Parathyroid adenoma (tissue), 2 donors: Measurements from ENCODE around the gene RTN4.
"Not testable (repeated sequence)": the region's sequence is repeated elsewhere in the genome, so short reads cannot be mapped to it uniquely, and the experiment has no call there.

ENCODE experiments used
- H2AFZ ChIP-seq: fragments of 300-600 bp; sonication (generic); one replicate; pipeline ENCODE4 v1.7.0; 2017; ENCODE audit warnings: antibody characterized with exemption, mild to moderate bottlenecking
- H3K27ac ChIP-seq: fragments of 300-600 bp; sonication (generic); one replicate; pipeline ENCODE4 v1.7.0; 2017
- H3K27me3 ChIP-seq: fragments of 300-600 bp; sonication (generic); one replicate; pipeline ENCODE4 v1.7.0; 2017; ENCODE audit warnings: low read length; ENCODE audit not compliant: control insufficient read depth, insufficient read depth
- H3K36me3 ChIP-seq: fragments of 300-600 bp; sonication (generic); one replicate; pipeline ENCODE4 v1.7.0; 2017; ENCODE audit warnings: low read length; ENCODE audit not compliant: control insufficient read depth, insufficient read depth
- H3K4me1 ChIP-seq: fragments of 300-600 bp; sonication (generic); one replicate; pipeline ENCODE4 v1.7.0; 2017; ENCODE audit warnings: control low read depth
- H3K4me2 ChIP-seq: fragments of 300-600 bp; sonication (generic); one replicate; pipeline ENCODE4 v1.7.0; 2017; ENCODE audit warnings: low read length
- H3K4me3 ChIP-seq: fragments of 300-600 bp; sonication (generic); one replicate; pipeline ENCODE4 v1.7.0; 2017; ENCODE audit warnings: low read depth, low read length
- H3K79me2 ChIP-seq: fragments of 300-600 bp; sonication (generic); one replicate; pipeline ENCODE4 v1.7.0; 2017; ENCODE audit warnings: control low read depth
- H3K9ac ChIP-seq: fragments of 300-600 bp; sonication (generic); one replicate; pipeline ENCODE4 v1.7.0; 2017; ENCODE audit warnings: mild to moderate bottlenecking
- H3K9me3 ChIP-seq: fragments of 300-600 bp; sonication (generic); one replicate; pipeline ENCODE4 v1.7.0; 2017; ENCODE audit warnings: low read length; ENCODE audit not compliant: control insufficient read depth
- TF ChIP-seq, protein P1 (sequence below): fragments of 300-600 bp; sonication (generic); IDR thresholded peaks from one replicate; pipeline ENCODE4 v1.7.0; 2017; ENCODE audit warnings: antibody characterized with exemption, mild to moderate bottlenecking
- donor health status: primary hyperparathyroidism.

Gene RTN4

DNA sequence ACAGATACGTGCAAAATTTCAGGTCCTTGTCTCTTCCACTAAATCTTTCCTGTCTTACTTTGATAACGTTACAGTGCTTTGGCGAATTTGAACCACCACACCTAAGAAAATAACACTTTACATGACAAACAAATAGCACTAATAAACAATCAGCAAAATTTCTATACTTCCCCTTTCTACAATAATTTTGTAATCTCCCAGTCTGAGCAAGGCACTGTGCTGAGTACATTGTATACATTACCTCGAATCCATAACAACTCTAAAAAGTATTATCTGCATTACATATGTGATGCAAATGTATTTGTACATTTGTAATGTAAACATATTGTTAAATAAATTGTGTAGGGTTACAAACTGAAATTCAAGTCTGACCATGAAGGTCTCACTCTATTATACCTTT, 49.9 kb downstream of the RTN4 start:
- no peaks in the 10 kb centered on the region for H3K36me3 ChIP-seq
- TF ChIP-seq, protein P1, sequence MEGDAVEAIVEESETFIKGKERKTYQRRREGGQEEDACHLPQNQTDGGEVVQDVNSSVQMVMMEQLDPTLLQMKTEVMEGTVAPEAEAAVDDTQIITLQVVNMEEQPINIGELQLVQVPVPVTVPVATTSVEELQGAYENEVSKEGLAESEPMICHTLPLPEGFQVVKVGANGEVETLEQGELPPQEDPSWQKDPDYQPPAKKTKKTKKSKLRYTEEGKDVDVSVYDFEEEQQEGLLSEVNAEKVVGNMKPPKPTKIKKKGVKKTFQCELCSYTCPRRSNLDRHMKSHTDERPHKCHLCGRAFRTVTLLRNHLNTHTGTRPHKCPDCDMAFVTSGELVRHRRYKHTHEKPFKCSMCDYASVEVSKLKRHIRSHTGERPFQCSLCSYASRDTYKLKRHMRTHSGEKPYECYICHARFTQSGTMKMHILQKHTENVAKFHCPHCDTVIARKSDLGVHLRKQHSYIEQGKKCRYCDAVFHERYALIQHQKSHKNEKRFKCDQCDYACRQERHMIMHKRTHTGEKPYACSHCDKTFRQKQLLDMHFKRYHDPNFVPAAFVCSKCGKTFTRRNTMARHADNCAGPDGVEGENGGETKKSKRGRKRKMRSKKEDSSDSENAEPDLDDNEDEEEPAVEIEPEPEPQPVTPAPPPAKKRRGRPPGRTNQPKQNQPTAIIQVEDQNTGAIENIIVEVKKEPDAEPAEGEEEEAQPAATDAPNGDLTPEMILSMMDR: no peak
- H3K4me3 ChIP-seq: no peak overlapping the region
- H3K27ac ChIP-seq: peak overlapping the region; percentile 49
- no peak overlapping the region for H3K4me2 ChIP-seq
- H3K4me1 ChIP-seq: peaks cover 17% of the 10 kb centered on the region
- no peak overlapping the region for H3K9ac ChIP-seq
- H3K27me3 ChIP-seq: no peaks in the 10 kb centered on the region
- H3K9me3 ChIP-seq: no peaks in the 10 kb centered on the region
- H3K79me2 ChIP-seq: peaks cover 27% of the 10 kb centered on the region
- peak overlapping the region; percentile 7 for H2AFZ ChIP-seq

DNA sequence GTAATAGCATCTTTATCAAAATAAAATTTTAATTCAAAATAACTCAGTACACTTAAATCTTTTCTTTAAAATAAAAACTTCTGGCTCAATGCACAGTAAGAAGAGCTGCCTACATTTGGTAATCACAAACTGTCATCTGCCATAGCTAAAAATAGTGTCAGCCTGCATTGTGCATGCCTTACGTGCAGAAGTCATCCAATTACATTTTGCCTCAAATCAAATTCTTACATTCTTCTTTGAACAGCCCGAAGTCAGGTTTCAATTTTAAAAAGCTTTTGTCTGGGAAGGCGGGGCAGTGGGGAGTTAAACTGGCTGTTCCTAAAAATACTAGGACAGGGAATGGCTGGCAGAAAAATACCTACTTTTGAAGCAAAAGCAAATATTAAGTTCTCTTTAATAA, 51.1 kb downstream of the RTN4 start:
- Histone ChIP-seq H3K27me3 (no peaks in the 10 kb centered on the region), H3K4me1 (peaks cover 17% of the 10 kb centered on the region), H3K36me3 (no peaks in the 10 kb centered on the region), H3K9me3 (no peaks in the 10 kb centered on the region), H3K4me3 (peak overlapping the region; percentile 27), H2AFZ (no peak overlapping the region), H3K27ac (peak overlapping the region; percentile 69), H3K9ac (no peak overlapping the region), H3K79me2 (peaks cover 37% of the 10 kb centered on the region), H3K4me2 (peak overlapping the region; percentile 55)
- TF ChIP-seq, protein P1: no peak

DNA sequence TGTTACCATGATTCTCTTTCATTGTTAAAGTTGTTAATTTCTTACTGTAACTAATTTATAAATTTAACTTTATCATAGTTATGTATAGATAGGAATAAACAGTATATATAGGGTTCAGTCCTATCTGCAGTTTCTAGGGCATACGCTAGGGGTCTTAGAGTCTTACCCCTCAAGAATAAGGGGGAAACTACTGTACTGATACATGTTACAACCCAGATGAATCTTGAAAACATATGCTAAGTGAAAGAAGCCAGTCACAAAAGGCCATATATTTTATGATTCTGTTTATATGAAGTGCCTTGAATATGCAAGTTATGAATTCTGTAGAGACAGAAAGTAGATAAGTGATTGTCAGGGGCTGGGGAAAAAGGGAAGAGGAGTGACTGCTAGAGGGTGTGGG, 52.4 kb downstream of the RTN4 start:
- Histone ChIP-seq H3K79me2 (peaks cover 43% of the 10 kb centered on the region), H3K27ac (peak overlapping the region; percentile 69), H3K9me3 (no peaks in the 10 kb centered on the region), H2AFZ (no peak overlapping the region), H3K4me3 (no peak overlapping the region), H3K4me2 (no peak overlapping the region), H3K4me1 (peaks cover 15% of the 10 kb centered on the region), H3K36me3 (no peaks in the 10 kb centered on the region), H3K27me3 (no peaks in the 10 kb centered on the region), H3K9ac (no peak overlapping the region)
- TF ChIP-seq, protein P1: no peak

DNA sequence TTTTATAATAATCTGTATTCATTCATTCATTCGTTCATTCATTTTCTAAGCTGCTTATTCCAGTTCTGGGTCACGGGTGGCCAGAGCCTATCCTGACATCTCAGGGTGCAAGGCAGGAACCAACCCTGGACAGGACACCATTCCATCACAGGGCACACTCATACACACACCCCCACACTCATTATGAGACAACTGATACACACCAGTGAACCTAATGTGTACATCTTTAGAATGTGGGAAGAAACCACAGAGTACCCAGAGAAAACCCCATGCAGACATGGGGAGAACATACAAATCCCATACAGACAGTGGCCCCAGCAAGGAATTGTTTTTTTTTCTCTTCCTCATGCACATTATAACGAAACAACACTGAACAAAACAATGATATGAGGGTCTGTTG, 54.7 kb downstream of the RTN4 start:
- H3K36me3 ChIP-seq: no peaks in the 10 kb centered on the region
- no peaks in the 10 kb centered on the region for H3K27me3 ChIP-seq
- H3K79me2 ChIP-seq: peaks cover 42% of the 10 kb centered on the region
- no peak overlapping the region for H3K4me3 ChIP-seq
- no peaks in the 10 kb centered on the region for H3K9me3 ChIP-seq
- TF ChIP-seq, protein P1: no peak
- no peak overlapping the region for H3K9ac ChIP-seq
- peaks cover 12% of the 10 kb centered on the region for H3K4me1 ChIP-seq
- no peak overlapping the region for H3K4me2 ChIP-seq
- no peak overlapping the region for H3K27ac ChIP-seq
- H2AFZ ChIP-seq: no peak overlapping the region

DNA sequence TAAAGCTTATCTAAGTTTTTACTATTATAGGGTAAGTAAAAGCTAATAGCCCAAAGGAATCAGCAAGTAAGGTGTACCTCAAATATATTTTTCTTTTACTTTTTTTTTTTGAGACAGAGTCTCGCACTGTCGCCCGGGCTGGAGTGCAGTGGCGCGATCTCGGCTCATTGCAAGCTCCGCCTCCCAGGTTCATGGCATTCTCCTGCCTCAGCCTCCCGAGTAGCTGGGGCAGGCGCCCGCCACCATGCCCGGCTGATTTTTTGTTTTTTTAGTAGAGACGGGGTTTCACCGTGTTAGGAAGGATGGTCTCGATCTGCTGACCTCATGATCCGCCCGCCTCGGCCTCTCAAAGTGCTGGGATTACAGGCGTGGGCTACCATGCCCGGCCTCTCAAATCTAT, 59.6 kb downstream of the RTN4 start:
- H3K9ac ChIP-seq, H3K27ac ChIP-seq, H2AFZ ChIP-seq, H3K4me3 ChIP-seq, H3K36me3 ChIP-seq, H3K9me3 ChIP-seq, H3K4me2 ChIP-seq, H3K27me3 ChIP-seq, H3K4me1 ChIP-seq: not testable (repeated sequence)
- H3K79me2 ChIP-seq: peaks cover 34% of the 10 kb centered on the region
